GM21717 (cell line): ENCODE results near the gene NLRP9.

Experiments
- ATAC-seq: cut with Tn5 transposase; IDR thresholded peaks from one replicate; pipeline ENCODE4 v1.9.1; 2021; ENCODE audit warnings: mild to moderate bottlenecking, moderate library complexity; ENCODE audit not compliant: unreplicated experiment

Gene NLRP9

DNA sequence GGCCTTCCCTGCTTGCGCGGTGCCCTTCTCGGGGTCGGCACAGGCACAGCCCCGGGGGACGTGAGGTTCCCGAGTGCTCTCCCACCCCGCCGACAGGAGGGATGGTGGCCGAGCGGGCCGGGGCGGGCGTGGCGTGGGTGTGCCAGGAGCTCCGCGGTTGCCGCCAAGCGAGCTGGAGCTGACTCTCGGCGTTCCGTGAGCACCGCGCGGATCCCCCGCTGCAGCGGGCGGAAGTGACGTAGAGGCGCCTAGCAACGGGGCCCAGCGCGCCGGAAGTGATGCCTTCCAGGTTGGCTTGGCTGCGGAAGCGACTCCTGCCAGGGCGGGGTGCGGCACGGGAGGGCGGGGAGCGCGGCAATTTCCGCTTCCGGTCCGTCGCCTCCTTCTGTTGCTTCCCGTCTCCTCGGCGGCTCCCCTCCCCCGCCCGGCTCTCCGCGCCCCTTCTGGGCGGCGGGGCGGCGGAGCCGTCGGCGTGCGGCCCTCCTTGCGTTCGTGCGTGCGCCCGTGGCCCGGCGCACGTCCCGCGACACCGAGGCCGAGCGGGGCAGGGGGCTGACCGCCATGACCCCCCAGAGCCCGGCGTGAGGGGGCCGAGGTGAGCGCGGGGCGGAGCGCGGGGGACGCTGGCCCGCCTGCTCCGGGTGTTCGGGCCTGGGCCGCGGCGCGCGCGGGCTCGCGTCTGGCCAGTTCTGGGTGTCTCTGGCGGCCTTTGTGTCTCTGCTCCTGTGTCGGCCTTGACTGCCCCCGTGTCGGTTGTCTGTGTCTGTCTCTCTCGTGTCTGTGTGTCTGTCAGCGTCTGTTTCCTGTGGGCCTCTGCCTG lies 63.2 kb downstream of the NLRP9 start, which contains the start of gene EPN1:
Gene EPN1, plus strand, starts transcription at position 386 of the 820 bp plus-strand sequence. CDS start 3,402 bp downstream, outside the sequence.
- ATAC-seq = peak; percentile 43

GRCh38 chr19:55674459-55674840 lies 63.8 kb downstream of the NLRP9 start:
- ATAC-seq = no peak

DNA sequence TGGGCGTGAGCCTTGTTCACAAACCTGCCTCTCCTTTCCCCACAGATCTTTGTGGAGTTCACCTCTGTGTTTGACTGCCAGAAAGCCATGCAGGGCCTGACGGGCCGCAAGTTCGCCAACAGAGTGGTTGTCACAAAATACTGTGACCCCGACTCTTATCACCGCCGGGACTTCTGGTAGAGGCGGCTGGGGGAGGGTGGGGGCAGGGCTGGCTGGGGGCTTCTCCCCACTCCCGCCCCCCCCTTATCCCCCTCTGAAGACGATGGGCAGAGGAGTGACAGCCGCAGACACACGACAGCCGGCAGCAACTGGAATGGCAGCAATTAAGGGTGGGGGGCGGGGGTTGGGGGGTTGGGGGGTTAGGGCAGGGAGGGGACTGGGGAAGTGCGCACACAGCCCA lies 64.3 kb downstream of the NLRP9 start:
- no peak for ATAC-seq

- no peak for ATAC-seq
Observed at GRCh38 chr19:55673465-55673864, 64.7 kb downstream of the NLRP9 start.

GRCh38 chr19:55672418-55672817 lies 65.8 kb downstream of the NLRP9 start:
- ATAC-seq = no peak

DNA sequence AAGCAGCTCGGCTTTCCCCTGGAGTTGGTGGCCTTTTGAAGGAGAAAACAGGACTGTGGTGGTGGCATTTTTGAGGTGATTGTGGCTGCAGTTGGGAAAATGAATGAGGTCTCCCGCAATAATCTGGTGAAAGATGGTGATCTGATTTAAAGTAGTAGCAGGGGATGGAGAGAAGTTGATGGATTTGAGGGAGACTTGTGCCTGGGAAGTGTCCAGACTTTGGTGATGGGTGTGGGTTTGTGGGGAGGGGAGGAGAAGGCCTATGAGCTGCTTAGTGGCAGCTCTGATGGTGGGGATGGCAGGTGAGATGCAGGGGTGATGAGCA lies 67.2 kb downstream of the NLRP9 start:
- ATAC-seq = no peak

DNA sequence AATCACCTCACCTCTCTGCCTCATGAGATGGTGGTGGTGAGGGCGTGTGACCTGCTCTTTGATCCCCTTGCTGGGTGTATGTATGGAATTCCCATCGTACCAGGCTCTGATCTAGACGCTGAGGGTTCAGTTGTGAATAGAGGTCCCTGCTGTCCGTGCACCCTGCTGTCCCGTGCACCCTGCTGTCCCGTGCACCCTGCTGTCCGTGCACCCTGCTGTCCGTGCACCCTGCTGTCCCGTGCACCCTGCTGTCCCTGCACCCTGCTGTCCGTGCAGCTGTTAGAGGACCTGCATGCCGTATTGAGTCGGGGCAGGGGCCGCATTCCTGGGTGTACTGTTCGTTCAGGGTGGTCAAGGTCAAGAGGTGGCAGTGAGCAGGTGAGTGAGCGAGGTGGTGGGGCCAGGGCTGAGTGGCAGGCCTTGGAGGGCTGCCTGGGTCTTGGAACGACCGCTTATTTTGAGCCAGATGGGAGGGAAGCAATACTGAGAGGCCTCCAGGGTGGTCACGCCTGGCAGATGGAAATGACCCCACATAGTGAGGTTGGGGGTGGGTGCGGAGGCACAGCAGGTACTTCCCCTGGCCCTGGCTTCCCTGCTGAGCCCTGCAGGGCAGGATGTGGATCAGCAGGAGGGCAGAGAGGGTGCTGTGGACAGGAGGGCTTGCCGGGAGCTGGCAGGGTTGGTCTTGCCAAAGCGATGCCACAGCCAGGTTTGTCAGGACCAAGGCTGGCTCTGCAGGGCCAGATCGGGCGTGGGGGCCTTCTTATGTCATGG lies 67.7 kb downstream of the NLRP9 start:
- no peak for ATAC-seq

- no peak for ATAC-seq
Observed at GRCh38 chr19:55669418-55670279, 68.6 kb downstream of the NLRP9 start.

DNA sequence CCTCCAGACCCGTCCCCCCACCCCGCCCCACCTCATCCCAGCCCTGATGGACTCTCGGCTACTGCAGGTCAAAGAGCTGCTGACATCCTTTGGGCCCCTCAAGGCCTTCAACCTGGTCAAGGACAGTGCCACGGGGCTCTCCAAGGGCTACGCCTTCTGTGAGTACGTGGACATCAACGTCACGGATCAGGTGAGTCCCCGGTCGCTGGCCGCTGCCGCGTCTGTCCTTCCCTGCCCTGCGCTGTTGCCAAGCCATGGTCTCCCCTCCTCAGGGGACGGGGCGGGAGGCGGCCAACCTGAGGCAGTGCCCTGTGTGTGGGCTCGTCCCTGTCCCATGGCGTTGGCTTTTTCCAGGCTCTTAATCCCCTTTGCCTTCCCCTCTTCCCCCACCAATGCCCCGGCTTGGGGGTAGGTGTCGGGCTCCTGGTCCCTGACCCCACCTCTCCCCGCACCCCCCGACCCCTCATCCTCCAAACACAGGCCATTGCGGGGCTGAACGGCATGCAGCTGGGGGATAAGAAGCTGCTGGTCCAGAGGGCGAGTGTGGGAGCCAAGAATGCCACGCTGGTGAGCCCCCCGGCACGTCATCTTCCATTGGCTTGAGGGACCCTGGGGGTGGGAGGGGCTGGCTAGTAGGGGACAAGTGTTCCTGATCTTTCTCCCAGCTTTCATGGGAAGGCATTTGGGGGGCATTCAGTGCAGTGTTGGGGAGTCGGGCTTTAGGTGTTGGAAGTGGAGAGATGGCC lies 69.4 kb downstream of the NLRP9 start:
- ATAC-seq = no peak

DNA sequence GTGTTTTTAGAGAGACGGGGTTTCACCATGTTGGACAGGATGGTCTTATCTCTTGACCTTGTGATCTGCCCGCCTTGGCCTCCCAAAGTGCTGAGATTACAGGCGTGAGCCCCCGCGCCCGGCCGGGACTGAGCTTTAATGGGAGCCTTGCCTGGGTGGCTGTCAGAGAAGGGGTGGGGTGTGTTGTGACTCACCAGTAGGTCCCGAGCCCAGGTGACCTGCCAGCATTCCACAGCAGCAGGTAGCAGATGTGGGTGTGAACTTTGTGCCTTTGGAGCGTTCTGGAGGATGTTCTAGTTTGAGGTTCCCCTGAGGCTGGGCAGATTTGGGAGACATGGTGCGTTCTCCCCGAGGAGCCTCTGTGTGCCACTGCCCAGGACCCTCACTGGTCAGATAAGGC lies 70.2 kb downstream of the NLRP9 start:
- no peak for ATAC-seq

DNA sequence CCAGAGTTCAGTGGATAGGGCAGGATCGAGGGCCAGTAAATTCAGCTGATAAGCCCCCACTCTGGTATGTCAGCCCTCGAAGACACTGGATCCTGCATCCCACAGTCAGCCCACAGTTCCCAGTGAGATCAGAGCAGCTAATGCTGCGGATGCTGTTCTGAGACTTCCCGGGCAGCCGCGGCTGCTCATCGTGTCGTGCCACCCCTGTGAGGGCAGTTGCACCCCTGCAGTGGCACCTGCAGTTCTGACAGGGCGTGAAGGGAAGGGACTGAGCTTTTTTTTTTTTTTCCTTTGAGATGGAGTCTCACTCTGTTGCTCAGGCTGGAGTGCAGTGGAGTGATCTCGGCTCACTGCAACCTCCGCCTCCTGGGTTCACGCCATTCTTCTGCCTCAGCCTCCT lies 70.7 kb downstream of the NLRP9 start:
- ATAC-seq = no peak

DNA sequence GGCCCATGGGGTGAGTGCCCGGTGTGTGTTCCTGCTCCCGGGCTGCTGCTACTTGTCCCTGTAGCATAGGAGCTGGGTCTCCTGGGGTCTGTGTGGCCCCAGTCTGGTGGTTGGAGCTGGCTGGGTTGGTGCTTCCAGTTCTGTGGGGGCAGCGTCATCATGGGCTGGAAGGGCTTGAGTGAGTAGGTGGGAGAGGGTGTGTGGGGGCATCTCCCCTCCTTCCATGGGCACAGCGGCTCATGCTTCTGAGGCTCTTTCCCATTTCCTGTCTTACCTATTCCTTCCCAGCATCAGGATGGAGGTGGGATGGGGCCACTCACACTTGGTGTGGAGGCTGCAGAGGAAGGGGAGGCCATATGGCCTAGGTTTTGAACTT lies 71.2 kb downstream of the NLRP9 start:
- ATAC-seq = no peak

DNA sequence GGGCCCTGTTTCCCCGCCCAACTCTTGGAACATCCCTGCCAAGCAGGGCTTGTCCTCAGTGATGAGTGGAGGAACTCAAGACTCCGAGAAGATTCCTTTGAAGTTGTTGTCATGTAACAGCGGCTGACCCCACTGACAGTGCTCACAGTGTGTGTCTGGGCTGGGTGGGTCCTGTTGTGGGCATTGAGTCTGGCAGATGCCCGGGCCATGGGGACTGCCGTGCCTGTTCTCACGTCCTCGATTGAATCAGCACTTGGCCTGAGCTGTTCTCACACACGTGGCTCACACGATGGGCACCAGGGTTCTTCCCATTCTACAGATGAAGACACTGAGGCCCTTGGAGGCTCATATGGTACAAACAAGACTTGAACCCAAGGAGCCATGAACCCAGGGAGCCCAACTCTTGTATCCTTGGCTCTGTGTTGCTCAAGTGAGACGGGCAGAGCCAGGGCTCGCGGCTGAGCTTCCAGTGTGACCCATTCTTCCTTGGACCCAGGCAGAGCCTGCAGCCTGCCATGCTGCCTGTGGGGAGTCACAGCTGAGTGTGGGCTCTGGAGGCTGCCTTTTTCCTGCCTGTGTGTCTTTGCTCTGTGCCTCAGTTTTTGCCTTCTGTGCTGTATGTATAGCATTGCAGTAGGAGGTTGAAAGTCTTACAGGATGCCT lies 71.7 kb downstream of the NLRP9 start:
- ATAC-seq = no peak

GRCh38 chr19:55663846-55664536 lies 74.2 kb downstream of the NLRP9 start:
- ATAC-seq = no peak

GRCh38 chr19:55661826-55662225 lies 76.4 kb downstream of the NLRP9 start:
- no peak for ATAC-seq

- ATAC-seq = no peak
Observed at GRCh38 chr19:55660991-55661390, 77.2 kb downstream of the NLRP9 start.

GRCh38 chr19:55660404-55660803 lies 77.8 kb downstream of the NLRP9 start:
- no peak for ATAC-seq

DNA sequence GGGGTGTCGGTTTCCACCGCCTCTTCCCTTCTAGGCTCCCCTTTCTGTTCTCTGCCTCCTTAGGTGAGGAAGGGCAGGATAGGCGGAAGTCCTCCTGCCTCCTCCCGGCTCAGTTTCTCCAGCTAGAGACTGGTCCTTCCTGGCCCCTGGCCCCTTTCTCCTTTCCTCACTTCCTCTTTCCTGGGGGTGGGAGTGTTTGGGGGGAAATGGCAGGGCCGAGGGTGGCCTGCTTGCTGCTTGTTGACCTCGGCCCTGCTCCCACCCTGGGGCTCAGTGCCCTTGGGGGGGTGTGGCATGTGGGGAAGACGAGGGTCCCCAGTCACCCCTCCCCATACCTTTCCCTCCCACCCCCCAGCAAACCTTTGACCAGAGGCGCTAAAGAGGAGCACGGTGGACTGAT lies 78.4 kb downstream of the NLRP9 start:
- no peak for ATAC-seq

GRCh38 chr19:55658846-55659459 lies 79.2 kb downstream of the NLRP9 start:
- ATAC-seq = no peak
